Measurements from ENCODE around the gene ANKRD10.
"Not testable (repeated sequence)": the region's sequence is repeated elsewhere in the genome, so short reads cannot be mapped to it uniquely, and the experiment has no call there.

The ANKRD10 gene

DNA sequence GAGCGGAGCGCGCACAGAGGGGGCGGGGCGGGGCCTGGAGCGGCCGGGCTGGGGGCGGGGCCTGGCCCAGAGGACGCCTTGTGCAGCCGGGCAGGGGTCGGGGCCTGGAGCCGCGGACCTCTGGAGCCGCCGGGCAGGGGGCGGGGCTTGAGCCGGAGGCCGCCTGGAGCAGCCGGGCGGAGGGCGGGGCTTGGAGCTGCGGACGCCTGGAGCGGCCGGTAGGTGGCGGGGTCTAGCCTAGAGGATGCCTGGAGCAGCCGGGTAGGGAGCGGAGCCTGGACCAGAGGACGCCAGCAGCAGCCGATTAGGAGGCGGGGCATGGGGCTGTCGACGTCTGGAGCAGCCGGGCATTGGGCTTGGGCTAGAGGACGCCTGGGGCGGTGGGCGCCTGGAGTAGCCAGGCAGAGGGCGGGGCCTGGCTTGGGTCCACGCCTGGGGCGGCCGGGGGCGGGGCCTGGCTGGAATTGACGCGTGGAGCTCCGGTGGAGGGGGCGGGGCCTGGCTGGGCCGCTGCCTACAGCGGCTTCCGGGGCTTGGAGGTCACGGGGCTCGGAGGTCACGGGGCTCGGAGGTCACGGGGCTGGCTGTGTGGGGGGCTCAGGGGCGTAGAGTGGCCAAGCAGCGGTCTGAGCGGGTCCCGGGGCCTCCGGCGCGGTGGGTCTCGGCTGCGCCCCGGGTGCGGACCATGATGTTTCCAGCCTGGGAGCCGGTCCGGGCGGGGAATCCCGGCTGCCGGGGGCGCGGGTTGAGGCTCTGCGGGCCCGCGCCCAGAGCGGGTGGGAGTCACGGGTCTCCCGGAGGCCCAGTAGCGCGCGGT is at the start of gene ANKRD10:
TSS of gene ANKRD10 (minus strand) at position 13 of the 817 bp plus-strand sequence. CDS start 135 bp downstream, outside the sequence.
- peak; percentile 100 for DNase-seq (ENCODE audit: low read depth, low spot score)

DNA sequence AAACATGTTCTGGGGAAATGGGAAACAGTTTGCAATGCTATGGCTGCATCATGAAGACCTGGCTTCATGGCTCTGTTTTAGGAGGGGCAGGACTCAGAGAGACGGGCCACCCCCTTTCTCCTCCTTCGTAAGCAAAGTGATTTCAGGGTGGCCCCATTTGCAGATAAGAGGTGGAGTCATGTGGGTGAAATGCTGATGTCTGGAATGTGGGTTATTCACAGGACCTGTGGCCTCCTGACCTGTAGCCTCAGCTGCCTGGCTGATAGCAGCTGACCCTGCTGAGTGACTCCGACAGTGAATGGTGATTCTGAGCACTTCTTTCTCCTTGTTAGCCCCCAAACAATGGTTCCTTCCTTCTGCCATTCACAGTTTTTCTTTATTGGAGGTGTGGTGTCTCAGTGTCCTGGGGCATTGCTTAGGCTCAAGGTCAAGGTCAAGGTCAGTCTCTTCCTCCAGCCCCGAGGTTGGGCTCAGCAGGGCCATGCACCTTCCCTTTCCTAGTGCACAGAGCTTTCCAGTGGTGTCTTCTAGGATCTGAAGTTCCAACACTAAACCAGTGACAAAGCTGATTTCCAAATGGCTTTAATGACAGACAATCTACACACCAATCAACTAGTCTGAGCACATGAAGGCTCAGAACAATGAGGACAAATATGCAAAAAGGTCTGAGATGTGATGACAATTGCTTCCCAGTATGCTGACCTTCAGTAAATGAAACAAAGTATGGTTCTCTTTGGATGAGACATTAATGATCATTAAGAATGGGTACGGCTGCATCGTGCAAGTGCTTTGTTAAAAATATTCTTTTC is 49.6 kb upstream of the ANKRD10 start:
- no peak for DNase-seq (ENCODE audit: low read depth, low spot score)

DNA sequence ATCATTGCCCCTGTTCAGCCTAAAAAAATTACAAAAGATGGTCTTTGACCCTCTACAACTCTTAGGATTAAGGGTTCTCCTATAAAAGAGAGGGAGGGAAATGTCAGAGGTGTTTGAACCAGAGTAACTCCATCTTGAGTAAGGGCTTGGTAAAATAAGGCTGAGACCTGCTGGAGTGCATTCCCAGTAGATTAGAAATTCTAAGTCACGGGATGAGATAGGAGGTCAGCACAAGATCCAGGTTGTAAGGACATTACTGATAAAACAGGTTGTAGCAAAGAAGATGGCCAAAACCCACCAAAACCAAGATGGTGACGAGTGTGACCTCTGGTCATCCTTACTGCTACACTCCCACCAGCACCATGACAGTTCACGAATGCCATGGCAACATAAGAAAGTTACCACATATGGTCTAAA is 48.7 kb upstream of the ANKRD10 start:
- no peak for DNase-seq (ENCODE audit: low read depth, low spot score)

DNA sequence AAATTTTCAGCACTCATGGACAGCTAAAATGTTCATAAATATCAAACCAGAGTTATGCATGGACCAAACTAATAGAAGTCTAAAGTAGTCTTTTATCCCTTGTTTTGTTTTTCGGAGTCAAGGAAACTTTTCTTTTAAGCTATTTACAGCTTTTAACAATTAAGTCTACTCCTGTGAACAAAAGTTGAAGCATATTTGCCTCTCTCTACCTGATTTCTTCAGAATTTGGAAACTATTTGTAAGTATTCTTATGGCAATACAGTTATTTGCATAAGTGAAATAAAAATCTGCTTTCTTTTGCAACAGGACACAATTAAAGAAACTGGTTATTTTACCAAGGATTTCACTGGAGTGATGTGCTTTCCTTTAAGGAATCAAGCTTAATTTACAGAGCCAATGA is 47.1 kb upstream of the ANKRD10 start:
- DNase-seq (ENCODE audit: low read depth, low spot score) = no peak

DNA sequence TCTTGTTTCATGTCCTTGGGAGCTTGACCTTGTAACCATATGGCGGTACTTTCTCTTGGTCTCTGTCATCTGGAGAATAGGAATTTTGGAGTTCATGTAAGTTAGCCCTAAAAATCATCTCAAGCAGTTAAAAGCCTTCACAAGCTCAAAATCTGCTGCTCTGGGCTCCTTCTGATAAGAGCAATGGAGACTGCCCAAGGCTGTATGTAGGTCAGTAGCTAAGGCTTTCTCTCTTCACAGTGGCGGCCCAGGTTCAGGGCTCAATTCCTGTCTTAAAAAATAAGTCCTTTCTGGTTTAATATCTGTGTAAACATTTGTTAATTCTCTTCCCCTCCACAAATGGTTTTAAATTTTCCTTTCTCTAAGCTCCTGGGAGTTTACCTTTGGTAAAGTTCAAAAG is 45.3 kb upstream of the ANKRD10 start:
- DNase-seq (ENCODE audit: low read depth, low spot score) = no peak

DNA sequence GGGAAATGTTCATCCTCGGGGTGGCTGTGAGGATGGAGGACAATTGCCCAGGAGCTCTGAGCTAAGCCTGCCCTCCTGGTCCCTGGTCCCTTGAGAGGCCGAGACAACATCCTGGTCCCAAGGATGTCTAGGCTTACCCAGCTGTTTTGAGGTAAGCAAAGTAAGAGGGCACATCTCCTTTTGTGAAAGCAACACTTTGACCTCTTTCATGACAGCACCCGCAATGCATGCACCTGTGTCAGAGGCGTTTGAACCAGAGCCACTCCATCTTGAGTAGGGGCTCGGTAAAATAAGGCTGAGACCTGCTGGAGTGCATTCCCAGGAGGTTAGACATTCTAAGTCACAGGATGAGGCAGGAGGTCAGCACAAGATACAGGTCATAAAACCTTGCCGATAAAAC is 43.1 kb upstream of the ANKRD10 start:
- no peak for DNase-seq (ENCODE audit: low read depth, low spot score)

DNA sequence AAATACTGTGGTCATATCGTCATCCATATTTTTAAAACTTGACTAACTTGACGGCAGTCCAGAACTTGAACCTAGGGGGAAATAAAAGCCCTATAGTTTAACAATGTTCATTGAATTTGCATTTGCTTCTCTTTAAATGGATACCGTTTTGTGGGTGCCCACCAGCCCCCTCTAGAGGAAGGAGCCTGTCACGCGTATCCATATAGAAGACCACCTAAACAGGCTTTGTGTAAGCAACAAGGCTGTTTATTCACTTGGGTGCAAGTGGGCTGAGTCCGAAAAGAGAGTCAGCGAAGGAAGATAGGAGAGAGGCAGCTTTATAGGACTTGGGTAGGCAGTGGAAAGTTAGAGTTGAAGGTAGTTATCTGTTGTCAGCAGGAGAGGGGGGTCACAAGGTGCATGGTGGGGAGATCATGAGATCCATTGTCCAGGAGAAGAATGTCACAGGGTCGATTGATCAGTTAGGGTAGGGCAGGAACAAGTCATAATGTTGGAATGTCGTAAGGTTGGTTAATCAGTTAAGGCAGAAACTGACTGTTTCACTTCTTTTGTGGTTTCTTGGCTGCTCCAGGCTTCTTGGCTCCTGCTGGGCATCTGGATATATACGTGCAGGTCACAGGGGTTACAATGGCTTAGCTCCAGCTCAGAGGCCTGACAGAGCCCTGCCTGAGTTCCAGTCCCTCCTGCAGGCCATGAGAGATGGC is 42.5 kb upstream of the ANKRD10 start:
- peak; percentile 28 for DNase-seq (ENCODE audit: low read depth, low spot score)

DNA sequence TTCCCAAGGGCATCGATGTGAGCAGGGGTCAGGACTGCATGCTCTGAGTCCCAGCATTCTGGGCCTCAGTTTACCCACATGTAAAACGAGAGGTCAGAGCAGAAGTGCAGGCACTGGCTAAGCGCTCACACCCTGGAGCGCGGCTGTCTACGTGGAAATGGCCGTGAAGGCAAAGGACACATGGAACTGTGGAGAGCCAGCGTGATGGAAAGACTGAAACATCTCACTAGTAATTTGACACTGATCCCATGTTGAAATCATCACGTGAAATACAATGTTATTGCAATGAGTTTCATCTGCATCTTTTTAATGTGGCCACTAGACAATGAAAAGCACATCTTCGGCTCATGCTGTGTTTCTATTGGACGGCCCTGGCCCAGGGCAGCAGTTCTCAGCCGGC is 41.3 kb upstream of the ANKRD10 start:
- not testable (repeated sequence) for DNase-seq (ENCODE audit: low read depth, low spot score)

DNA sequence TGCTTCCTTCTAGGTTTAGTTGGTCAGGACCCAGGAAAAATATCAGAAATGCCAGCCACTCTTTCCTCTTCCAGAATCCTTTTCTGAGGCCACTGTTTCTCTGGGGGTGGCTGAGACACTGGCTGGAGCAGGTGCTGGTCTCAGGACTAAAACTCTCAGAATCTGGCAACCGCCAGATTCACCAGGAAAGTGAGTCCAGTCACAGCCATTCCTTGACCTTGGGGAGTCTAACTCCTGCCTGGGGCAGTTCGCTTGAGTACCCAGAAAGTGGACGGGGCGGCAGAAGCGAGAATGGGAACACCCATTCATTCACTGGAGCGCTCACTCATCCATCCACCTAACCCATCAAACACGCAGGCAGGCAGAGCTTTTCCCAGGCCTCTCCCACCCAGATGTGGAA is 40.7 kb upstream of the ANKRD10 start:
- not testable (repeated sequence) for DNase-seq (ENCODE audit: low read depth, low spot score)

DNA sequence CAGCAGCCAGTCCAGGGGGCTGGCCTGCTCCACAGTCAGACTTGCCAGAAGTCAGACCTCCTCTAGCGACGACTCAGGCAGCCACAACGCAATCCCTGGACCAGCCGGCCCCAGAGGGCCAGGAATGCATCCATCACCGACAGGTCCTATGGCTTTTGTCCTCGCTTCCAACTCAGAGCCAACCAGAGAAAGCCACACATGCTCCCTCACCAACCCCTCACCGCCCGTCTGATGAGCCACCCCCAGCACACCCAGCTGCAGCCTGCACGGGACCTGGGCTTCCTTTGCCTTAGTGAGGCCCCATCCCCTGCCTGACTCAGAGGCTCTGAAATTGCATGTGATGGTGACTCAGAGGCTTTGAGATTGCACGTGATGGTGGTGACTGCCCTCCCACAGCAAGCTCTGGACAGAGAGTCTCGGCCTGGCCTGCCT is 40.2 kb upstream of the ANKRD10 start:
- peak; percentile 72 for DNase-seq (ENCODE audit: low read depth, low spot score)

DNA sequence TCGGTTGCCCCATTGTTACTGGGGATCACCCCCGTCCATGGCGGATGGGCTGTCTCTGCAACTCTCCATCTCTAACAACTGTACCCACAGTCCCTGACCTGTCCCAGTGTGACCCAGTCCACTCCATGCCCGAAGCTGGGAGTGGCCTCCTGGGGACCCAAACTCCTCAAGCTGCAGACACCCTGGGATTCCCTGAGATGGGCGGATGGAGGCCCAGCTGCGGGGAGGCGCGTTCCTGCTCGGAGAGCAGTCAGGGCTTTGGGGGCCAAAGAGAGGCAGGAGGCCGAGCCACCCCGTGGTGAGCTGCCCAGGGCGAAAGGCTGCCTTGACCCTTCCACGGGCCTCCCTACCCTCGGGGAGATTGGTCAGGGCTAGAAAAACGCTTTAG is 39.7 kb upstream of the ANKRD10 start:
- DNase-seq (ENCODE audit: low read depth, low spot score) = not testable (repeated sequence)

DNA sequence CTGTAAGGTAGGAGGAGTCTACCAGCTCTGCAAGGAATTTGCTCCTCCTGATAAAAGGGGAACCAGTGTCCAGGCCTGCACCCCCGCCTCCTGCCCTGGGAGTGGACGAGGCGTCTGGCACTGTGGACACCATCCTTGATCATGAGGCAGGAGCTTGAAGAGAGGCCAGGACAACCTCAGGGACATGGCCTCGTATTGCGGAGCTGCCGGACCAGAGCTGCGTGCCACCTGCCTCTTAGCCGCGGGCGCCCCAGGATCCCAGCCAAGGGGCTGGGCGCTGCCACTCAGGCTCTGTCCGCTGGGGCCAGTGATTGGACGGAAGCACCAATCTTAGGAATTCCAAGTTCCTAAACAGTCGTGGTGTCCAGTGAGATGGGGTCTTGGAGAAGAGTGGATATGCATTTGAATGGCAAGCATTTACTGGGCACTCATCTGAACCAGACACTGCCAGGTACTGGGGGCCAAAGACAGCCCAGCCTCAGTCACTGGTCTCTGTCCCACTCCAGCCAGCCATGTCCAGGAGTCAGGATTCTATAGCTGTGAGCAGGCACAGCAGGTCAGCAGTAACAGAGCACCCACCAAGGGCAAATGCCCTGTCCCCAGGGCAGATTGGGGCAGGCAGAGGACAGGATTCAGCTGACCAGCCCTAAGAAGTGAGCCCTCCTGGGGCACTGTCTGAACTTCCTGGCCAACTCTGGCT is 39.1 kb upstream of the ANKRD10 start:
- DNase-seq (ENCODE audit: low read depth, low spot score) = no peak

DNA sequence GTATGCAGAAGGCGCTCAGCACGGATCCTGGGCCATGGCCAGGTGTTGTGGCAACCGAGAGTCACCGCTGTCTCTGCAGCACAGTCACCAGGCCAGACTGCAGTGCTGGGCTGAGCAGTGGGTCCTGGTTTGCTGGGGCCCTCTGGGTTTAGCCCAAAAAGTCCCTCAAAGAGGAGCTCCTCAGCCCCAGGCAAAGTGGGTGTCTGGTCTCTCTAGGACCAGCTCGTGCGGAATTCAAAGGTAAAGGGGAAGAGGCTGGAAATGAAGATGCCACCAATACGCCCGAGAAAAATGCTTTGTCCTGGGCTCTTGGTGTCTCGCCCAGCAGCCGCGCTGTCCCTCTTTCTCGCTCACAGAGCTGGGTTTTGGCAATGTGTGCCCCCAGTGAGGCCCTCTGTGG is 38.5 kb upstream of the ANKRD10 start:
- no peak for DNase-seq (ENCODE audit: low read depth, low spot score)

DNA sequence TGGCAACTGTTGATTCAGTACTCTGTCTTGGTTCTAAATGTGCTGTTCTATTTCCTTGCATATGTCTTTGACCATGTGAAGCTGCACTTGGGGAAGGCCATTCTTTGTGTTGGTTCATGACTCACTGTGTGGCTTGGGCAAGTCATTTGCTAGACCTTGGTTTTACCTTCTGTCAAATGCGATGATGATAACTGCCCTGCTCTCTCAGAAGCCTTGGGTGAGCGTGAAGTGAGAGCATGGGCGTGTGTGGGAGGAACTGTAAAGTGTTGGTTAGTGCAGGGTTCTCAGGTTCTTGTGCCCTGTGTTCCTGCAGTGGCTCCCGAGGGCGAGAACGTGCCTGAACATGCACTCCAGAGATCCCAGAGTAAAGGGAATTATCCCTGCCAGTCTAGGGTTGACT is 37.3 kb upstream of the ANKRD10 start:
- DNase-seq (ENCODE audit: low read depth, low spot score) = not testable (repeated sequence)

DNA sequence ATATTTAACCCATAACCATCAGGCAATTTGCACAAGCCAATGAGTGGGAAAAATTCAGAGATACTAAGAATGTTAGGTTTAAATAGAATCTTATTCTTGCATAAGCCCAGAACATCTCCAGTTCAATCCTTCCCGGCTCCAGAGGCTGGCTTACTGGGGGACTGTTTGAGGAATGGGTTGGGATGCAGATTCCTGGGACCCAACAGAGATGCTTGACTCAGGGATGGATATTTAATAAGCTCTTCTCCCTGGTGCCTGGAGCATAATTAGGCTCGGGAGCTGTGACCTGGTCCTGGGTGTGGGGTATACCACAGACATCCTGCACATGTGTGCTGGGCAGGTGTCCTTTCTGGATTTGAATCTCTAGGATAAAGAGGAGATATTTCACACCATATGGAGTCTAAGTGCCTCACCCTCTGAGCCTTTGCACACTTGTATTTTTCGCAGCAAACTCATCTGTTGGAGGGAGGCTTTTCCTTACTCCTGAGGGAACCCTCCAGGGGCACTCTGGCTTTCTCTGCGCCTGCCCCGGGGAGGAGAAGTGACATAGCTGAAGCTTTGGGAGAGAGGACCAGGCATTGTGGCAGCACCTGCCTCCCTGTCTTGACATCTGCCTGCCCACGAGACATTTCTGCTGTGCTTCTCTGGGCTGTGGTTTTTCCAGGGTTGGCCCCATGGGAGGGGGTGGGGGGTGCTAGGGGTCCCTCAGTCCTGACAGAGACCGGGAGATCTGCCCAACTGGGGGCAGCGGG is 36.1 kb upstream of the ANKRD10 start:
- no peak for DNase-seq (ENCODE audit: low read depth, low spot score)

DNA sequence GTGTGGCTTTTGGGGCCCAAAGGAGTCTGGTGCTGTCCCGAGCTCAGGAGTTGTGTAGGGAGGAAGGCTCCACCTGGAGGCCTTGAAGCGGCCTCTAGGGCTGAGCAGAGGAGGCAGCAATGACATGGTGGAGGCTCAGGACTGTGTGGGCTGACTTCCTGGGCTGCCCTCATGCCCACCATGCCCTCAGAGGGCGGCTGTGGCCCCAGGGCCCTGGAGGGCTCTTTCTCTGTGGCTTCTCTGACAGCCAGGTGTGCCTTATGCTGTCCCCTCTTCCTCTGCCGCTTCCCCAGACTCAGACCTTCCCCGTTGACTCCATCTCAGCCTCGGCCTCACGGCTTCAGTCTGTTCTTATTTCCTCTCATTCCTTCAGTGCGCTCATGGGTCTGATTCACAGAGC is 35.5 kb upstream of the ANKRD10 start:
- DNase-seq (ENCODE audit: low read depth, low spot score) = no peak

DNA sequence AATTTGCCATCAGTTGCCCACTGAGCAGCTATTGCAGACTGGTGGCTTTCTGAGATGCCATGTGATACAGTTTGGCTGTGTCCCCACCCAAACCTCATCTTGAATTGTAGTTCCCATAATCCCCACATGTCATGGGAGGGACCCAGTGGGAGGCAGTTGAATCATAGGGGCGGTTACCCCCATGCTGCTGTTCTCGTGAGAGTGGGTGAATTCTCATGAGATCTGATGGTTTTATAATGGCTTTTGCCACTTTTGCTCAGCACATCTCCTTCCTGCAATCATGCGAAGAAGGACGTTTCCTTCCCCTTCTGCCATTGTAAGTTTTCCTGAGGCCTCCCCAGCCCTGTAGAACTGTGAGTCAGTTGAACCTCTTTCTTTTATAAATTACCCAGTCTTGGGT is 34.8 kb upstream of the ANKRD10 start:
- no peak for DNase-seq (ENCODE audit: low read depth, low spot score)

DNA sequence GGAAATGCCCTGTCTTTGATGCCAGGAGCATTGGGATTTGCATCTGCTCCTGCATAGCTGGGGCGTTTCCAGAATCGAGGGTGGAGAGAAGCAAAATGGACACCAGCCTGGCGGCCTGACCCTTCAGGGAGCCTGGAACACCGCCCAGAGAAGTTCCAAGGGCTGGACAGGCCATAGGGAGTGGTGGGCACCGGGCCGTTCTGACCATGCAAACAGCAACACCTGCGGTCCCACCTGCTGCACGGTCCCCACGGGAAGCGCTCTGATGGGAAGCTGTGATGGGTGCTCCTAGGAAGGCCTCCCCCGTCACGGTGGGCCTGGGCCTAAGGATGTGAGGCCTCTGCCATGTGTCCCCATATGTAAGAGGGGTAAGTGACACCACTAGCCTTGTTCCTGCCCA is 34.2 kb upstream of the ANKRD10 start:
- DNase-seq (ENCODE audit: low read depth, low spot score) = no peak

DNA sequence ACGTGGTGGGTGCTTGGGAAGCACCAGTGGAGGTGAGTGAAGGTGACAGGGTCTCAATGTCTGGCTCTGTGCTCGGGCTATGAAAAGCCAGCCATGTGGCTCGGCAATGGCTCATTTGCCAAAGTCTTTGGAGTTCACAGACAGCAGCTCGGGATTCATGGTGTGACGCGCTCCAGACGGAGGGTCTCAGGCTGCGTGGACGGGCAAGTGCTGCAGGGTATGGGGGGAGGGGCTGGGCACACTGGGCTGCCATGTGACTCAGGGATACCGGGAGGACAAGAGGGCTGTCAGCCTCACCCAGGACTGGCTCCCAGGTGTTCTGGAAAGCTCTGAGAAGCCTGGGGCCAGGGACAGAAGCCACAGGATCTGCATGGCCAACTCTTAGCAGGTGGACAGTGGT is 32.5 kb upstream of the ANKRD10 start:
- DNase-seq (ENCODE audit: low read depth, low spot score) = not testable (repeated sequence)

DNA sequence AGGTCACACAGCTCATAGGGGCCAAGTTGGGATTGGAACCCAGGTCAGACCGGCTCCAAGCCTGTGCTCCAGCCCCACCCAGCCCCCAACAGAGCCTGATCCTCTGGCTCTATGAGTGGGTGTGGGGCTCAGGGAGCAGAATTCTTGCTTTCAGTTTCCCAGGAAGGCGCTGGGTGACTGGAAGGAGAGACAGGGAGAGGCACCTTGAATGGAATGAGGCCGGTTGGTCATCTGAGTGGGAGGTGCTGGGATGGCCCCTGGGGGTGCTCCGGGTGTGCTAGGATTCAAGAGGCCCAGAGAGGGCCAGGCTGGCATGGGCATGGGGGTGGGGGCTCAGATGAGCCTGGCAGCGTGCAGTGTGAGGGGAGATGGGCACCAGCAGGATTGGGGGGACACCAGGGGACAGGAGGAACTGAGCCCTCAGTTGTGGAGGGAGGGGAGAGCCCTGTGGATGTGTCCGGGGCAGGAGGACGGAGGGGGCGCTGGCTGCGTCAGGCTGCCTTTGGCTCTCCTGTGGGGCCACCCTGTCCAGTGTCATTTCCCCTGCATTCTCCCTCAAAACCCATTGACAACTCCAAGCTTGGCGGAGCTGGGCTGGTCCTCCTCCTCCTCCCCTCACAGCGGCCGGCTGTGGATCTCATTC is 31.2 kb upstream of the ANKRD10 start:
- DNase-seq (ENCODE audit: low read depth, low spot score) = no peak
